Memory B cell (primary cell): ENCODE data around the gene SRPX2.
A peak's percentile ranks its signal among the peaks of the same experiment; 100 is the strongest.

ENCODE experiments used
- ATAC-seq: fragments of 150-1000 bp; cut with Tn5 transposase; 2 replicates; pipeline ENCODE4 v1.10.0; 2021; ENCODE audit warnings: low read depth, mild to moderate bottlenecking, moderate library complexity
- DNase-seq, 2 donors: peaks; one replicate each; pipeline ENCODE4 v3.0.0; 2022; ENCODE audit warnings: low spot score in 2 of 2
- H3K27ac Mint-ChIP-seq: one replicate; pipeline ENCODE4 v1.8.0; 2022; ENCODE audit warnings: mild to moderate bottlenecking, moderate library complexity, mixed read lengths
- H3K27me3 Mint-ChIP-seq: one replicate; pipeline ENCODE4 v1.8.0; 2022; ENCODE audit warnings: mixed read lengths
- H3K36me3 Mint-ChIP-seq: one replicate; pipeline ENCODE4 v1.8.0; 2022; ENCODE audit warnings: mild to moderate bottlenecking, mixed read lengths
- H3K4me1 Mint-ChIP-seq: one replicate; pipeline ENCODE4 v1.8.0; 2022; ENCODE audit warnings: mixed read lengths
- H3K4me3 Mint-ChIP-seq: one replicate; pipeline ENCODE4 v1.8.0; 2022; ENCODE audit warnings: mild to moderate bottlenecking, moderate library complexity, mixed read lengths
- H3K9me3 Mint-ChIP-seq: one replicate; pipeline ENCODE4 v1.8.0; 2022; ENCODE audit warnings: mixed read lengths

The SRPX2 gene

GRCh38 chrX:100643956-100644860 lies at the start of gene SRPX2:
TSS of gene SRPX2 (plus strand) at chrX:100644199. CDS start at chrX:100646323, 2,124 bp downstream.
- Mint-ChIP-seq H3K36me3 (no peaks in the 10 kb centered on the region), H3K27ac (no peak within 1 kb of the TSS), H3K4me1 (peaks cover 2% of the 10 kb centered on the region), H3K9me3 (no peaks in the 10 kb centered on the region), H3K4me3 (no peak within 1 kb of the TSS), H3K27me3 (peaks cover 27% of the 10 kb centered on the region)
- ATAC-seq (no peak), DNase-seq (no peak)

GRCh38 chrX:100596601-100597000 lies 47.4 kb upstream of the SRPX2 start:
- H3K9me3 Mint-ChIP-seq: no peaks in the 10 kb centered on the region
- no peaks in the 10 kb centered on the region for H3K36me3 Mint-ChIP-seq
- H3K4me1 Mint-ChIP-seq: peaks cover 3% of the 10 kb centered on the region
- H3K27me3 Mint-ChIP-seq: peaks cover 3% of the 10 kb centered on the region
- ATAC-seq (no peak), DNase-seq (no peak)
- no peak overlapping the region for H3K4me3 Mint-ChIP-seq
- H3K27ac Mint-ChIP-seq: no peak overlapping the region

GRCh38 chrX:100599456-100599855 lies 44.5 kb upstream of the SRPX2 start:
- Mint-ChIP-seq H3K4me1 (peaks cover 3% of the 10 kb centered on the region), H3K27ac (no peak overlapping the region), H3K36me3 (no peaks in the 10 kb centered on the region), H3K27me3 (peaks cover 2% of the 10 kb centered on the region), H3K4me3 (no peak overlapping the region), H3K9me3 (no peaks in the 10 kb centered on the region)
- no peak for ATAC-seq
- no peak for DNase-seq

- Mint-ChIP-seq H3K4me3 (no peak overlapping the region), H3K9me3 (no peaks in the 10 kb centered on the region), H3K36me3 (no peaks in the 10 kb centered on the region)
Observed at GRCh38 chrX:100600340-100600739, 43.7 kb upstream of the SRPX2 start.

GRCh38 chrX:100600758-100601157 lies 43.2 kb upstream of the SRPX2 start:
- DNase-seq: no peak
- Mint-ChIP-seq H3K27ac (no peak overlapping the region), H3K4me3 (no peak overlapping the region), H3K36me3 (no peaks in the 10 kb centered on the region), H3K4me1 (peaks cover 3% of the 10 kb centered on the region), H3K27me3 (peaks cover 4% of the 10 kb centered on the region), H3K9me3 (no peaks in the 10 kb centered on the region)
- ATAC-seq: peak; percentile 56

More at GRCh38 chrX:100600340-100600739, 43.7 kb upstream of the SRPX2 start:
- peaks cover 4% of the 10 kb centered on the region for H3K27me3 Mint-ChIP-seq
- DNase-seq (no peak), ATAC-seq (no peak)
- no peak overlapping the region for H3K27ac Mint-ChIP-seq
- H3K4me1 Mint-ChIP-seq: peaks cover 3% of the 10 kb centered on the region

- Mint-ChIP-seq H3K9me3 (no peaks in the 10 kb centered on the region), H3K4me1 (peaks cover 6% of the 10 kb centered on the region), H3K27ac (no peak overlapping the region), H3K4me3 (no peak overlapping the region), H3K36me3 (no peaks in the 10 kb centered on the region), H3K27me3 (peaks cover 4% of the 10 kb centered on the region)
- ATAC-seq: peak; percentile 69
- peak in 1 of 2 donors; percentile 0 for DNase-seq
Observed at GRCh38 chrX:100606753-100607152, 37.2 kb upstream of the SRPX2 start.

GRCh38 chrX:100609591-100609990 lies 34.4 kb upstream of the SRPX2 start:
- Mint-ChIP-seq H3K27ac (no peak overlapping the region), H3K4me3 (no peak overlapping the region), H3K36me3 (no peaks in the 10 kb centered on the region), H3K9me3 (no peaks in the 10 kb centered on the region), H3K27me3 (peaks cover 6% of the 10 kb centered on the region), H3K4me1 (peaks cover 6% of the 10 kb centered on the region)
- DNase-seq (no peak), ATAC-seq (no peak)

GRCh38 chrX:100611951-100612350 lies 32.0 kb upstream of the SRPX2 start:
- H3K9me3 Mint-ChIP-seq: no peaks in the 10 kb centered on the region
- no peak for DNase-seq
- ATAC-seq: no peak
- H3K4me3 Mint-ChIP-seq: no peak overlapping the region
- no peaks in the 10 kb centered on the region for H3K36me3 Mint-ChIP-seq
- no peaks in the 10 kb centered on the region for H3K4me1 Mint-ChIP-seq
- peaks cover 6% of the 10 kb centered on the region for H3K27me3 Mint-ChIP-seq
- H3K27ac Mint-ChIP-seq: no peak overlapping the region

GRCh38 chrX:100615005-100615404 lies 29.0 kb upstream of the SRPX2 start:
- DNase-seq (peak in 1 of 2 donors; percentile 4), ATAC-seq (peak; percentile 47)
- no peak overlapping the region for H3K4me3 Mint-ChIP-seq
- no peak overlapping the region for H3K27ac Mint-ChIP-seq
- no peaks in the 10 kb centered on the region for H3K4me1 Mint-ChIP-seq
- peaks cover 6% of the 10 kb centered on the region for H3K27me3 Mint-ChIP-seq
- no peaks in the 10 kb centered on the region for H3K36me3 Mint-ChIP-seq
- H3K9me3 Mint-ChIP-seq: no peaks in the 10 kb centered on the region

GRCh38 chrX:100623001-100623400 lies 21.0 kb upstream of the SRPX2 start:
- Mint-ChIP-seq H3K4me1 (peaks cover 6% of the 10 kb centered on the region), H3K9me3 (peaks cover 1% of the 10 kb centered on the region), H3K27ac (no peak overlapping the region), H3K36me3 (no peaks in the 10 kb centered on the region), H3K4me3 (no peak overlapping the region), H3K27me3 (peaks cover 1% of the 10 kb centered on the region)
- no peak for ATAC-seq
- no peak for DNase-seq

GRCh38 chrX:100625985-100626491 lies 18.0 kb upstream of the SRPX2 start:
- H3K4me1 Mint-ChIP-seq: peaks cover 6% of the 10 kb centered on the region
- DNase-seq: peak in 1 of 2 donors; percentile 9
- no peaks in the 10 kb centered on the region for H3K36me3 Mint-ChIP-seq
- no peaks in the 10 kb centered on the region for H3K27me3 Mint-ChIP-seq
- ATAC-seq: peak; percentile 91
- H3K4me3 Mint-ChIP-seq: peak overlapping the region; percentile 29
- H3K27ac Mint-ChIP-seq: no peak overlapping the region
- H3K9me3 Mint-ChIP-seq: no peaks in the 10 kb centered on the region

GRCh38 chrX:100635040-100635439 lies 9.0 kb upstream of the SRPX2 start:
- no peak overlapping the region for H3K4me3 Mint-ChIP-seq
- no peaks in the 10 kb centered on the region for H3K36me3 Mint-ChIP-seq
- no peak for ATAC-seq
- peaks cover 6% of the 10 kb centered on the region for H3K27me3 Mint-ChIP-seq
- DNase-seq: no peak
- H3K9me3 Mint-ChIP-seq: no peaks in the 10 kb centered on the region
- H3K4me1 Mint-ChIP-seq: peaks cover 6% of the 10 kb centered on the region
- no peak overlapping the region for H3K27ac Mint-ChIP-seq

GRCh38 chrX:100635989-100636320 lies 8.0 kb upstream of the SRPX2 start:
- Mint-ChIP-seq H3K27me3 (peaks cover 8% of the 10 kb centered on the region), H3K36me3 (no peaks in the 10 kb centered on the region), H3K27ac (no peak overlapping the region), H3K9me3 (no peaks in the 10 kb centered on the region), H3K4me3 (peak overlapping the region; percentile 85), H3K4me1 (peaks cover 6% of the 10 kb centered on the region)
- DNase-seq (no peak), ATAC-seq (no peak)

- H3K4me3 Mint-ChIP-seq: peak within 1 kb of the TSS; percentile 85
- peaks cover 6% of the 10 kb centered on the region for H3K4me1 Mint-ChIP-seq
- H3K27me3 Mint-ChIP-seq: peaks cover 10% of the 10 kb centered on the region
- ATAC-seq: peak; percentile 84
- H3K36me3 Mint-ChIP-seq: no peaks in the 10 kb centered on the region
- H3K9me3 Mint-ChIP-seq: no peaks in the 10 kb centered on the region
- H3K27ac Mint-ChIP-seq: no peak within 1 kb of the TSS
- DNase-seq: peak; percentile 31 to 44
Observed at GRCh38 chrX:100636321-100636991, 7.5 kb upstream of the SRPX2 start, which contains the start of gene TSPAN6. TSS of gene TSPAN6 (minus strand) at chrX:100636806. CDS start at chrX:100636694, 112 bp downstream.
